ENCODE data around the gene IL20. TPM values are rescaled to one million over a fixed set of nuclear protein-coding genes. Genes with fewer than 3 reads are reported as not detected.

The IL20 gene
- total and polyA plus RNA-seq, 2 of the 8 experiments (the other 6 are each of a cell fraction or from before 2014, with no cell fraction given): not detected

DNA sequence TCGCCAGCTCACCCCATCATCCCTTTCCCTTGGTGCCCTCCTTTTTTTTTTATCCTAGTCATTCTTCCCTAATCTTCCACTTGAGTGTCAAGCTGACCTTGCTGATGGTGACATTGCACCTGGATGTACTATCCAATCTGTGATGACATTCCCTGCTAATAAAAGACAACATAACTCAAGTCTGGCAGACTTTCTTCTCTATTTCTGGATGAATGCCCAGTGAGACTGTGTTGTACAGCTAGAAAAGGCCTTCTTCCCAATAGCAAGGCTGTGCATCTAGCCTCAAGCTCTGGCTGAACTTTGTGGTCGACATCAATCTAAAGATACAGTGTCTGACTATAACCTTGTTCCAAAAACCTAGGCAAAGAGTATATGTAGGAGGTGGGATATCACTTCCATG is 38.3 kb downstream of the IL20 start:
- Histone ChIP-seq H2BK12ac (ENCODE audit: low read depth, low read length) (no peak overlapping the region), H2BK5ac (ENCODE audit: low read depth, low read length) (no peak overlapping the region), H3K56ac (replicated peaks; ENCODE audit: insufficient read length, low read depth, low read length) (no peak overlapping the region), H4K5ac (ENCODE audit: insufficient read length, low read depth, low read length) (no peak overlapping the region), H3K23me2 (ENCODE audit: low read depth, low read length) (no peaks in the 10 kb centered on the region; the same call in 1 of the 2 replicates), H4K20me1 (replicated peaks in 1 of 2; ENCODE audit: control insufficient read depth in 1 of 2, insufficient read depth in 2 of 2, low read length in 2 of 2) (no peaks in the 10 kb centered on the region), H3K18ac (ENCODE audit: extremely low read depth, low read length) (no peak overlapping the region), H4K91ac (replicated peaks; ENCODE audit: insufficient read length, low read length) (no peak overlapping the region), H3K4me1 (replicated peaks in 1 of 4; ENCODE audit: control insufficient read depth in 3 of 4, insufficient read depth in 4 of 4, low read length in 3 of 4) (peaks cover 0 to 3% (median 1%) of the 10 kb centered on the region in 4 experiments; a peak in 4 of 7 replicates), H2AFZ (ENCODE audit: low read length) (no peak overlapping the region), H3K36me3 (ENCODE audit: control insufficient read depth in 2 of 4, insufficient read depth in 4 of 4, low read length in 3 of 4) (no peaks in the 10 kb centered on the region), H3K4me2 (ENCODE audit: insufficient read depth in 1 of 2, low read depth in 2 of 2, low read length in 2 of 2) (no peak overlapping the region), H3K9me3 (ENCODE audit: insufficient read depth in 2 of 2, low read depth in 1 of 2, low read length in 1 of 2) (no peaks in the 10 kb centered on the region), H4K8ac (ENCODE audit: extremely low read depth, insufficient read depth, low read length) (no peak overlapping the region), H3K27me3 (replicated peaks in 1 of 4; ENCODE audit: control insufficient read depth in 3 of 4, extremely low read depth in 1 of 4, insufficient read depth in 3 of 4, low read length in 3 of 4) (peaks cover 4 to 17% (median 13%) of the 10 kb centered on the region in 4 experiments), H3K14ac (ENCODE audit: insufficient read length) (no peak overlapping the region), H3K79me1 (ENCODE audit: low read depth, low read length) (no peaks in the 10 kb centered on the region), H3K79me2 (ENCODE audit: control insufficient read depth in 1 of 2, insufficient read depth in 2 of 2, low read length in 2 of 2) (no peaks in the 10 kb centered on the region), H3K27ac (ENCODE audit: low read depth, low read length) (no peak overlapping the region), H2BK20ac (ENCODE audit: low read length) (no peak overlapping the region), H3K9ac (replicated peaks in 1 of 4; ENCODE audit: extremely low read depth in 1 of 4, low read depth in 3 of 4, low read length in 3 of 4) (no peak overlapping the region), H2AK5ac (ENCODE audit: low read depth, low read length) (no peak overlapping the region), H2BK120ac (replicated peaks; ENCODE audit: low read depth, low read length) (no peak overlapping the region), H2BK15ac (ENCODE audit: low read length) (no peak overlapping the region), H3K4ac (replicated peaks; ENCODE audit: insufficient read length, low read depth, low read length) (no peak overlapping the region), H3K4me3 (ENCODE audit: extremely low read depth in 1 of 4, insufficient read depth in 2 of 4, low read depth in 3 of 4, low read length in 4 of 4) (no peak overlapping the region), H3K23ac (ENCODE audit: insufficient read length) (no peak overlapping the region)
- DNase-seq (ENCODE audit: low read depth in 1 of 2, low spot score in 2 of 2): no peak
- no peak for FAIRE-seq
- CTCF ChIA-PET (ENCODE audit: partially characterized antibody): interaction anchor here (1.0 to 3.8 kb wide), 4 partner anchors 30 to 105 kb away, joined by 3 to 11 read pairs (median 3); no protein-coding TSS in a partner anchor
- POLR2A ChIA-PET (ENCODE audit: partially characterized antibody): no interaction called here
- 71% methylated on average over 2 of the region's 2 CpGs; no CpG with 5 or more reads in 1 of the 2 experiments for WGBS, 2 experiments (ENCODE audit: extremely low coverage in 1 of 2, insufficient coverage in 1 of 2, insufficient read length in 1 of 2, insufficient replicate concordance in 2 of 2, low coverage in 1 of 2, low lambda C conversion rate in 2 of 2, missing lambda C conversion rate in 1 of 2)
- TF ChIP-seq EGR1 (IDR thresholded peaks at IDR 0.05; ENCODE audit: borderline replicate concordance, low read depth, low read length) (no peak), CTCF (IDR thresholded peaks at IDR 0.05; ENCODE audit: control extremely low read depth in 1 of 3, insufficient read depth in 1 of 3, low read depth in 1 of 3, low read length in 3 of 3) (no peak), KDM4A (IDR thresholded peaks at IDR 0.05; ENCODE audit: low read depth, low read length, severe bottlenecking) (no peak), TCF12 (IDR thresholded peaks at IDR 0.05; ENCODE audit: low read depth, low read length) (no peak), SUZ12 (IDR thresholded peaks at IDR 0.05; ENCODE audit: low read length) (no peak), CREB1 (IDR thresholded peaks at IDR 0.05) (no peak), HDAC2 (IDR thresholded peaks at IDR 0.05; ENCODE audit: borderline replicate concordance in 1 of 2, low read depth in 2 of 2, low read length in 2 of 2) (no peak), KDM5A (IDR thresholded peaks at IDR 0.05; ENCODE audit: low read length) (no peak), RFX5 (IDR thresholded peaks at IDR 0.05; ENCODE audit: borderline replicate concordance, low read depth, low read length) (no peak), SRF (IDR thresholded peaks at IDR 0.05; ENCODE audit: low read depth, low read length) (no peak), POLR2AphosphoS5 (IDR thresholded peaks at IDR 0.05; ENCODE audit: low read depth, low read length) (no peak), SIN3A (conservative IDR thresholded peaks at IDR 0.05 in 1 of 2, IDR thresholded peaks at IDR 0.05 in 1 of 2; ENCODE audit: low read depth in 1 of 2, low read length in 2 of 2) (no peak)

All from H1 (cell line).